K562 (cell line): ENCODE data around the gene DSC1. TPM values are rescaled to one million over a fixed set of nuclear protein-coding genes. Genes with fewer than 3 reads are reported as not detected.

Experiments used
- ATAC-seq: fragments of 200-7000 bp; cut with Tn5 transposase; 3 replicates; pipeline ENCODE4 v1.9.1; 2020; ENCODE audit warnings: moderate library complexity
- BruUV-seq: library from RNA; stranded (reverse); fragments of 400-500 nt; replicated peaks from 2 replicates; lab custom pipeline; 2021; lab: Mats Ljungman, UMichigan
- CTCF ChIA-PET: fragments of 300-600 bp; formaldehyde crosslinking; extraction: SDS; loops from one replicate; lab custom pipeline; 2021; ENCODE audit warnings: low intra/inter-chr PET ratio; lab: Yijun Ruan, JAX
- POLR2A ChIA-PET: fragments of 300-600, 350-650 bp; sonication (Branson Sonifier 250); formaldehyde crosslinking; extraction: SDS; loops from one replicate; lab custom pipeline; 2021; ENCODE audit warnings: antibody characterized with exemption, inconsistent platforms; lab: Yijun Ruan, JAX
- DNase-seq, 4 experiments: peaks; one replicate each; pipeline versions ENCODE4 v3.0.0 to v3.0.0-alpha.2; 2011 to 2018; ENCODE audit warnings: low spot score in 3 of 4, mixed read lengths in 3 of 4; ENCODE audit errors: extremely low read depth in 1 of 4
- FAIRE-seq: peaks from 2 replicates; lab custom pipeline; 2011; peaks lifted over from hg19 to GRCh38; lab: Jason Lieb, UNC
- H2AFZ ChIP-seq: 2 replicates; pipeline ENCODE4 v1.6.0; 2011; ENCODE audit warnings: low read depth, low read length, control low read depth, inconsistent platforms
- H3K27ac ChIP-seq: fragments of 200-600 bp; 3 replicates; pipeline ENCODE4 v1.8.0; 2011; ENCODE audit warnings: low read depth, mild to moderate bottlenecking, control low read depth, inconsistent platforms, low read length, moderate library complexity, mixed read lengths; ENCODE audit errors: extremely low read depth
- H3K27me3 ChIP-seq, 2 experiments: fragments of 300-600 bp in 1 of 2; 2 replicates in 1 of 2; 3 replicates in 1 of 2; pipeline versions ENCODE4 v1.6.0 to v1.8.0; 2011; ENCODE audit warnings: inconsistent platforms in 2 of 2, low read length in 2 of 2, mild to moderate bottlenecking in 1 of 2, mixed read lengths in 1 of 2, moderate library complexity in 1 of 2; ENCODE audit not compliant: control insufficient read depth in 2 of 2, insufficient read depth in 2 of 2
- H3K36me3 ChIP-seq: fragments of 300-600 bp; 3 replicates; pipeline ENCODE4 v1.8.0; 2011; ENCODE audit warnings: mild to moderate bottlenecking, low read length, inconsistent platforms; ENCODE audit not compliant: control insufficient read depth, insufficient read depth
- H3K4me1 ChIP-seq, 2 experiments: fragments of 200-600 bp in 1 of 2; replicated peaks in 1 of 2; 2 replicates in 1 of 2; 3 replicates in 1 of 2; pipeline versions ENCODE4 v1.5.1 to v1.8.0; 2011; ENCODE audit warnings: inconsistent platforms in 2 of 2, low read length in 2 of 2, mild to moderate bottlenecking in 1 of 2, mixed read lengths in 1 of 2, moderate library complexity in 1 of 2; ENCODE audit not compliant: control insufficient read depth in 2 of 2, insufficient read depth in 2 of 2
- H3K4me2 ChIP-seq: 2 replicates; pipeline ENCODE4 v1.6.1; 2011; ENCODE audit warnings: low read length, control low read depth, inconsistent platforms, mixed read lengths; ENCODE audit not compliant: insufficient read depth
- H3K4me3 ChIP-seq: fragments of 200-600 bp; sonication (generic), shearing (Covaris generic); 2 replicates; pipeline ENCODE4 v1.5.1; 2016; ENCODE audit warnings: control low read depth, inconsistent platforms
- H3K79me2 ChIP-seq: fragments of 200-600 bp; 3 replicates; pipeline ENCODE4 v1.8.0; 2011; ENCODE audit warnings: low read length, inconsistent platforms; ENCODE audit not compliant: control insufficient read depth, insufficient read depth
- H3K9ac ChIP-seq, 2 experiments: 2 replicates each; pipeline versions ENCODE4 v1.6.0 to v1.6.1; 2011; ENCODE audit warnings: low read depth in 2 of 2, low read length in 2 of 2, control low read depth in 1 of 2, inconsistent platforms in 1 of 2, mild to moderate bottlenecking in 1 of 2, mixed read lengths in 1 of 2; ENCODE audit not compliant: insufficient read depth in 1 of 2
- H3K9me1 ChIP-seq: one replicate; pipeline ENCODE4 v1.6.0; 2011; ENCODE audit warnings: inconsistent platforms, mild to moderate bottlenecking, low read length, moderate library complexity; ENCODE audit not compliant: control insufficient read depth, insufficient read depth
- H3K9me3 ChIP-seq: replicated peaks from 2 replicates; pipeline ENCODE4 v1.5.1; 2011; ENCODE audit warnings: low read depth, low read length, inconsistent platforms; ENCODE audit not compliant: control insufficient read depth, insufficient read depth
- H4K20me1 ChIP-seq: replicated peaks from 2 replicates; pipeline ENCODE4 v1.6.1; 2011; ENCODE audit warnings: low read length, inconsistent platforms, mixed read lengths; ENCODE audit not compliant: control insufficient read depth, insufficient read depth
- ETV5 ChIP-seq: sonication (generic); formaldehyde crosslinking; IDR thresholded peaks from 2 replicates; pipeline ENCODE4 v1.4.0; 2020; ENCODE audit warnings: low read depth, mild to moderate bottlenecking, missing genetic modification reagents
- MCM3 ChIP-seq: fragments of 450-650 bp; IDR thresholded peaks from 2 replicates; pipeline ENCODE4 v1.6.1; 2016
- NBN ChIP-seq: fragments of 450-650 bp; IDR thresholded peaks from 2 replicates; pipeline ENCODE4 v1.6.1; 2016; ENCODE audit warnings: low read depth, mild to moderate bottlenecking
- PHF8 ChIP-seq: fragments of 200-600 bp; sonication (generic); IDR thresholded peaks from 2 replicates; pipeline ENCODE4 v1.6.1; 2012; ENCODE audit warnings: mixed run types, mild to moderate bottlenecking, inconsistent platforms, low read length, moderate library complexity, borderline replicate concordance
- PRDM10 ChIP-seq: fragments of 450-650 bp; IDR thresholded peaks from 2 replicates; pipeline ENCODE4 v1.6.1; 2018; ENCODE audit not compliant: partially characterized antibody
- ZNF133 ChIP-seq: fragments of 250-450 bp; sonication (Bioruptor Pico); IDR thresholded peaks from 2 replicates; pipeline ENCODE4 v1.4.0; 2020; ENCODE audit warnings: mild to moderate bottlenecking
- ZNF780A ChIP-seq: fragments of 250-450 bp; sonication (Bioruptor Pico); IDR thresholded peaks from 2 replicates; pipeline ENCODE4 v1.5.0; 2021; ENCODE audit warnings: mild to moderate bottlenecking
- WGBS: fragments of 100-300 bp; shearing (Covaris generic); methylation state at CpG from one replicate; pipeline ENCODE4 v1.1.6; 2016; ENCODE audit warnings: low coverage, mixed read lengths; ENCODE audit not compliant: insufficient coverage; ENCODE audit errors: missing lambda C conversion rate; 5-methylcytosine and 5-hydroxymethylcytosine counted together
- in situ Hi-C: fragments of 300-500 bp; cut with MboI; formaldehyde crosslinking; loops from 4 replicates; pipeline ENCODE4 v1.15.0; 2018; ENCODE audit warnings: inconsistent platforms, mixed read lengths
- intact Hi-C: fragments of 100-400 bp; cut with micrococcal nuclease; formaldehyde crosslinking; loops from 2 replicates; pipeline ENCODE4 v1.14.2; 2022
- polyA plus RNA-seq, 8 experiments: library from polyadenylated mRNA; depleted of rRNA in 4 of 8; stranded (reverse) in 5 of 8; unstranded in 3 of 8; fragments of >200 nt; fragmentation: Nextera tagmentation in 2 of 8; fragmentation: Illumina TruSeq in 1 of 8; extraction: Ambion mirVana in 2 of 8; extraction: Trizol in 1 of 8; gene quantifications; 2 replicates each; pipeline versions ENCODE4 v1.2.1 to v1.2.3, GENCODE V29; 2011 to 2014; ENCODE audit warnings: inconsistent platforms in 1 of 8, missing spikeins in 1 of 8
- total RNA-seq, 7 experiments: library from RNA; depleted of rRNA in 6 of 7; stranded (reverse); fragments of >200 nt in 6 of 7; fragmentation: Illumina TruSeq in 2 of 7; extraction: Trizol in 2 of 7; gene quantifications; 2 replicates each; pipeline versions ENCODE4 v1.2.1 to v1.2.3, GENCODE V29; 2011 to 2021; ENCODE audit warnings: low replicate concordance in 1 of 7

Gene DSC1
- total and polyA plus RNA-seq, 9 of the 15 experiments (the other 6 are each of a cell fraction or from before 2014, with no cell fraction given), result 0.04 to 0.07 (median 0.05) TPM; not detected in 4

- peak; percentile 81 for TF ChIP-seq PRDM10
These were observed 48.4 kb upstream of the DSC1 start (continued) for GRCh38 chr18:31211047-31211446.

- no peaks in the 10 kb centered on the region for H3K27me3 ChIP-seq
- H3K4me2 ChIP-seq, result no peak overlapping the region
- H3K4me1 ChIP-seq, result peaks cover 4 to 6% of the 10 kb centered on the region in 2 experiments; a peak in 3 of 5 replicates
- H3K36me3 ChIP-seq, result no peaks in the 10 kb centered on the region
- 12% methylated on average over 4 of the region's 4 CpGs for WGBS
- H3K9me3 ChIP-seq, result no peaks in the 10 kb centered on the region
- in situ Hi-C loops, result no loop called here
- no peak overlapping the region for H3K4me3 ChIP-seq
- H3K27ac ChIP-seq, result no peak overlapping the region
- H3K9ac ChIP-seq, result no peak overlapping the region
- H2AFZ ChIP-seq, result no peak overlapping the region
- intact Hi-C loops, result no loop called here
- no peaks in the 10 kb centered on the region for H4K20me1 ChIP-seq
- TF ChIP-seq MCM3, result no peak
- no peak for TF ChIP-seq PHF8
- no peak for TF ChIP-seq ETV5
- no peak for TF ChIP-seq ZNF780A (CRISPR knock-in tag)
- no peak for TF ChIP-seq ZNF133
- no peak for TF ChIP-seq NBN
- DNase-seq (no peak), ATAC-seq (no peak), FAIRE-seq (no peak)
- BruUV-seq, result no TSS peak
- ChIA-PET CTCF (interaction anchor here (0.6 kb wide), 1 partner anchor 93 kb away, joined by 3 read pairs; no protein-coding TSS in a partner anchor), POLR2A (interaction anchor here (0.6 kb wide), 1 partner anchor 397 kb away, joined by 3 read pairs; no protein-coding TSS in a partner anchor)
- no peaks in the 10 kb centered on the region for H3K79me2 ChIP-seq
- no peaks in the 10 kb centered on the region for H3K9me1 ChIP-seq
These were observed 46.4 kb upstream of the DSC1 start for GRCh38 chr18:31209041-31209440.
